ENCODE results near the gene IPO5.

IPO5 gene

GRCh38 chr13:98059276-98059675, 105.8 kb downstream of the IPO5 start:
- DNase-seq (ENCODE audit: low spot score), result no peak

GRCh38 chr13:98060282-98060681, 106.8 kb downstream of the IPO5 start:
- peak; percentile 30 for DNase-seq (ENCODE audit: low spot score)

- DNase-seq (ENCODE audit: low spot score), result no peak
Observed at GRCh38 chr13:98065468-98065867, 112.0 kb downstream of the IPO5 start.

- DNase-seq (ENCODE audit: low spot score), result no peak
Observed at GRCh38 chr13:98066636-98067035, 113.2 kb downstream of the IPO5 start.

GRCh38 chr13:98068521-98068920, 115.0 kb downstream of the IPO5 start:
- no peak for DNase-seq (ENCODE audit: low spot score)

GRCh38 chr13:98069985-98070384, 116.5 kb downstream of the IPO5 start:
- no peak for DNase-seq (ENCODE audit: low spot score)

GRCh38 chr13:98071316-98071715, 117.8 kb downstream of the IPO5 start:
- no peak for DNase-seq (ENCODE audit: low spot score)

GRCh38 chr13:98072476-98072875, 119.0 kb downstream of the IPO5 start:
- DNase-seq (ENCODE audit: low spot score), result no peak

All from AG20443 (cell line).